B cell (primary cell): ENCODE measurements around the gene RPS10. TPM values are rescaled to one million over a fixed set of nuclear protein-coding genes. Genes with fewer than 3 reads are reported as not detected.

ENCODE experiments used
- ATAC-seq: fragments of 200-7000 bp; cut with Tn5 transposase; one replicate; pipeline ENCODE4 v1.10.0; 2021; ENCODE audit warnings: low read depth, mild to moderate bottlenecking, moderate number of reproducible peaks, moderate library complexity
- CTCF ChIA-PET: fragments of 350-600 bp; sonication (Branson Sonifier 250); formaldehyde crosslinking; loops from one replicate; lab custom pipeline; 2021; ENCODE audit warnings: antibody characterized with exemption, inconsistent platforms; lab: Charles Lee
- POLR2A ChIA-PET: fragments of 350-600 bp; sonication (Branson Sonifier 250); formaldehyde crosslinking; loops from one replicate; lab custom pipeline; 2021; ENCODE audit warnings: antibody characterized with exemption; lab: Charles Lee
- DNase-seq: peaks from one replicate; pipeline ENCODE4 v3.0.0; 2013
- H2AFZ ChIP-seq: 2 replicates; pipeline ENCODE4 v1.6.1; 2012; ENCODE audit warnings: mild to moderate bottlenecking, low read depth, low read length; ENCODE audit not compliant: insufficient read depth, poor library complexity, severe bottlenecking
- H3K27ac ChIP-seq, 2 donors: 1 replicate in 1 of 2; 2 replicates in 1 of 2; pipeline ENCODE4 v1.5.1; 2012 to 2013; ENCODE audit warnings: low read length in 2 of 2, mild to moderate bottlenecking in 2 of 2, moderate library complexity in 1 of 2
- H3K27me3 ChIP-seq, 4 experiments: fragments of 200-600 bp in 1 of 4; sonication (generic) in 1 of 4; replicated peaks in 1 of 4; 1 replicate in 2 of 4; 2 replicates in 2 of 4; pipeline versions ENCODE4 v1.6.1 to v1.7.0; 2013 to 2016; ENCODE audit warnings: low read length in 3 of 4, mild to moderate bottlenecking in 2 of 4, mixed read lengths in 1 of 4, moderate library complexity in 1 of 4; ENCODE audit not compliant: insufficient read depth in 4 of 4, control insufficient read depth in 3 of 4; ENCODE audit errors: control extremely low read depth in 1 of 4
- H3K36me3 ChIP-seq, 2 experiments: replicated peaks in 1 of 2; 1 replicate in 1 of 2; 2 replicates in 1 of 2; pipeline versions ENCODE4 v1.6.1 to v1.7.1; 2013; ENCODE audit warnings: low read length in 1 of 2; ENCODE audit not compliant: insufficient read depth in 2 of 2, control insufficient read depth in 1 of 2; ENCODE audit errors: control extremely low read depth in 1 of 2, extremely low read depth in 1 of 2
- H3K4me1 ChIP-seq, 2 donors: fragments of 200-600 bp in 1 of 2; sonication (generic) in 1 of 2; 1 replicate in 1 of 2; 2 replicates in 1 of 2; pipeline versions ENCODE4 v1.5.1 to v1.6.1; 2013 to 2017; ENCODE audit warnings: low read length in 2 of 2; ENCODE audit not compliant: control insufficient read depth in 2 of 2, insufficient read depth in 2 of 2
- H3K4me2 ChIP-seq: replicated peaks from 2 replicates; pipeline ENCODE3; 2012; ENCODE audit warnings: mild to moderate bottlenecking, low read depth, low read length; ENCODE audit not compliant: poor library complexity, severe bottlenecking
- H3K4me3 ChIP-seq, 5 experiments: fragments of 200-600 bp in 1 of 5; sonication (generic) in 1 of 5; 1 replicate in 3 of 5; 2 replicates in 2 of 5; pipeline versions ENCODE4 v1.5.1 to v1.7.0; 2011 to 2016; ENCODE audit warnings: low read length in 4 of 5, mild to moderate bottlenecking in 4 of 5, low read depth in 2 of 5, control low read depth in 1 of 5, moderate library complexity in 1 of 5; ENCODE audit not compliant: insufficient read depth in 1 of 5; ENCODE audit errors: control extremely low read depth in 1 of 5, extremely low read depth in 1 of 5
- H3K79me2 ChIP-seq: fragments of 200-600 bp; sonication (generic); one replicate; pipeline ENCODE4 v1.6.0; 2016; ENCODE audit warnings: low read length; ENCODE audit not compliant: control insufficient read depth, insufficient read depth
- H3K9ac ChIP-seq: fragments of 200-600 bp; sonication (generic); 2 replicates; pipeline ENCODE4 v1.6.1; 2017; ENCODE audit warnings: mild to moderate bottlenecking, low read length, moderate library complexity
- H3K9me3 ChIP-seq, 3 donors: one replicate each; pipeline versions ENCODE4 v1.6.1 to v1.7.1; 2013; ENCODE audit warnings: low read length in 2 of 3; ENCODE audit not compliant: control insufficient read depth in 2 of 3, insufficient read depth in 1 of 3; ENCODE audit errors: control extremely low read depth in 1 of 3
- H4K20me1 ChIP-seq: 2 replicates; pipeline ENCODE4 v1.6.0; 2012; ENCODE audit warnings: mild to moderate bottlenecking, low read length; ENCODE audit not compliant: insufficient read depth, control insufficient read depth, poor library complexity, severe bottlenecking
- H3K27ac Mint-ChIP-seq: one replicate; pipeline ENCODE4 v1.8.0; 2021; ENCODE audit warnings: mixed read lengths
- H3K27me3 Mint-ChIP-seq: one replicate; pipeline ENCODE4 v1.8.0; 2021; ENCODE audit warnings: mixed read lengths
- H3K4me1 Mint-ChIP-seq: one replicate; pipeline ENCODE4 v1.8.0; 2021; ENCODE audit warnings: mixed read lengths
- H3K4me3 Mint-ChIP-seq: one replicate; pipeline ENCODE4 v1.8.0; 2021; ENCODE audit warnings: mixed read lengths
- H3K9me3 Mint-ChIP-seq: one replicate; pipeline ENCODE4 v1.8.0; 2022; ENCODE audit warnings: mixed read lengths; ENCODE audit not compliant: insufficient read depth
- CTCF ChIP-seq: fragments of 200-600 bp; IDR thresholded peaks from one replicate; pipeline ENCODE4 v1.8.0; 2022; ENCODE audit warnings: antibody characterized with exemption, mild to moderate bottlenecking
- EZH2 ChIP-seq: IDR thresholded peaks from 2 replicates; pipeline ENCODE4 v1.6.1; 2012; ENCODE audit warnings: borderline replicate concordance, low read depth, mild to moderate bottlenecking, moderate library complexity, low read length; ENCODE audit not compliant: insufficient read depth, poor library complexity, severe bottlenecking
- WGBS: methylation state at CpG from one replicate; pipeline ENCODE4 v1.1.5; 2013; ENCODE audit warnings: missing lambda C conversion rate; ENCODE audit not compliant: insufficient coverage; 5-methylcytosine and 5-hydroxymethylcytosine counted together
- intact Hi-C: fragments of 100-400 bp; cut with micrococcal nuclease; formaldehyde crosslinking; loops from one replicate; pipeline ENCODE4 v1.10.0; 2022
- polyA plus RNA-seq: library from polyadenylated mRNA; depleted of rRNA; stranded (reverse); fragments of >200 nt; gene quantifications from 2 replicates; pipeline ENCODE4 v1.2.3, GENCODE V29; 2012
- total RNA-seq, 2 donors: library from RNA; stranded (reverse); fragments of 120-200 nt in 1 of 2; gene quantifications; 1 replicate in 1 of 2; 2 replicates in 1 of 2; pipeline versions ENCODE4 v1.2.3 to v1.2.4, GENCODE V29; 2013 to 2022

Gene RPS10
- total and polyA plus RNA-seq, 2 donors (not counting 1 experiment from before 2014, with no cell fraction given) = 2,707 to 6,226 TPM

DNA sequence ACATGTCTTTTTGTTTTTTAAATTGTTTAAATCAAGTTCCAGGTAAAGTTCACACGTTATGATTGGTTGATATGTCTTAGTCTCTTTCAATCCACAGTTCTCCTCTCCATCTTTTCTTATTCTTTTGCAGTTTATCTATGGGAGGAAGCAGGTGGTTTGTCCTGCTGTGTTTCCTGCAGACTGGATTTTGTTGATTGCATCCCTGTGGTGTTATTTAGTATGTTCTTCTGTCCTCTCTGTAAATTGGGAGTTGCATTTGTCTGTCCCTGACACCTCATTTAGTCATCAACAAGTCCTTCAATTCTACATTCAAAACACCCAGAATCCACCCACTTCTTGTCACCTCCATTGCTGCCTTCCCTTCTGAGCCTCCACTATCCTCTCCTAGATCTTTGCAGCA, 48.1 kb upstream of the RPS10 start:
- Histone ChIP-seq H3K4me1 (peaks cover 6 to 10% of the 10 kb centered on the region in 2 donors), H4K20me1 (no peaks in the 10 kb centered on the region), H3K27ac (no peak overlapping the region), H3K79me2 (no peaks in the 10 kb centered on the region), H3K4me3 (no peak overlapping the region), H3K27me3 (no peaks in the 10 kb centered on the region), H3K4me2 (no peak overlapping the region), H3K9ac (no peak overlapping the region), H2AFZ (no peak overlapping the region), H3K36me3 (no peaks in the 10 kb centered on the region), H3K9me3 (no peaks in the 10 kb centered on the region)
- H3K4me1 Mint-ChIP-seq = peaks cover 8% of the 10 kb centered on the region
- TF ChIP-seq CTCF = no peak
- TF ChIP-seq EZH2 = no peak
- H3K27ac Mint-ChIP-seq = no peak overlapping the region
- no peak for ATAC-seq
- ChIA-PET CTCF (no interaction called here), POLR2A (no interaction called here)
- H3K4me3 Mint-ChIP-seq = no peak overlapping the region
- DNase-seq = no peak
- no peaks in the 10 kb centered on the region for H3K27me3 Mint-ChIP-seq
- intact Hi-C loops = no loop called here
- WGBS = no CpG with 5 or more reads among the region's 1 CpG
- no peaks in the 10 kb centered on the region for H3K9me3 Mint-ChIP-seq

GRCh38 chr6:34472425-34472824, 46.6 kb upstream of the RPS10 start:
- no peak for TF ChIP-seq CTCF
- no peak for TF ChIP-seq EZH2
- no peak overlapping the region for H3K4me3 ChIP-seq
- intact Hi-C loops = no loop called here
- no peak overlapping the region for H3K9ac ChIP-seq
- ChIA-PET CTCF (no interaction called here), POLR2A (no interaction called here)
- H3K4me1 ChIP-seq = peaks cover 17 to 23% of the 10 kb centered on the region in 2 donors
- WGBS = no CpG with 5 or more reads among the region's 5 CpGs
- no peak overlapping the region for H3K4me2 ChIP-seq
- no peaks in the 10 kb centered on the region for H3K9me3 ChIP-seq
- no peak overlapping the region for H3K27ac Mint-ChIP-seq
- ATAC-seq = no peak
- H3K9me3 Mint-ChIP-seq = no peaks in the 10 kb centered on the region
- no peak overlapping the region for H2AFZ ChIP-seq
- H4K20me1 ChIP-seq = no peaks in the 10 kb centered on the region
- no peaks in the 10 kb centered on the region for H3K27me3 ChIP-seq
- H3K27me3 Mint-ChIP-seq = no peaks in the 10 kb centered on the region
- H3K4me3 Mint-ChIP-seq = no peak overlapping the region
- H3K79me2 ChIP-seq = no peaks in the 10 kb centered on the region
- peaks cover 19% of the 10 kb centered on the region for H3K4me1 Mint-ChIP-seq
- no peaks in the 10 kb centered on the region for H3K36me3 ChIP-seq
- DNase-seq = no peak
- no peak overlapping the region for H3K27ac ChIP-seq
